ENCODE data around the gene EIF5AL1.

The EIF5AL1 gene

GRCh38 chr10:79561257-79561656 is 48.9 kb downstream of the EIF5AL1 start:
- DNase-seq, result no peak

GRCh38 chr10:79562135-79562756 is 49.9 kb downstream of the EIF5AL1 start:
- peak; percentile 55 to 56 for DNase-seq

- no peak for DNase-seq
Observed at GRCh38 chr10:79563426-79563825, 51.1 kb downstream of the EIF5AL1 start.

Measured in stimulated activated CD4-positive, alpha-beta T cell treated with anti-CD3 and anti-CD28 coated beads, Interleukin-2, amount 100 ng/mL, for 48 hours (primary cell).